ENCODE results near the gene AIFM3.

The AIFM3 gene

DNA sequence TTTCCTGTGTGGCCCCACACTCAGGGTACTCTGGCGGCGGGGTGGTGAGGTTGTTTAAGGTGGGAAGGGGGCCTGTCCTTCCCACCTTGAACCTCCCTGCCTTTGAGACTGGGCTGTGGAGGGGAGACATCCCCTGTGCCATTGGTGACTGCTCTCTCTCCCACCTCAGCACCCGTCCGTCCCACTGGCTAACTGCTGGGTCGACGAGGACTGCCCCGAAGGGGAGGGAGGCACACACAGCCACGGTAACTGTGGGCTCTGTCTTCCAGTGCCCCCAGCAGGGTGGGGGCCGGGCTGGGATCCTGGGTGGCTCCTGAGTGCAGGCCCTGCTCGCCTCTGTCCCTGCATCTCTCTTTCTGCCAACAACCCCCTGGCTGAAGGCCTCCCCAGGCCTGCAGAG lies 55.5 kb downstream of the AIFM3 start:
- no peak for TF ChIP-seq JUND (IDR thresholded peaks at IDR 0.05; ENCODE audit: low read depth)
- in situ Hi-C loops (cut with HindIII; ENCODE audit: low pct_unique_long_range_greater_than_20kb, low sequenced_read_pairs): no loop called here

DNA sequence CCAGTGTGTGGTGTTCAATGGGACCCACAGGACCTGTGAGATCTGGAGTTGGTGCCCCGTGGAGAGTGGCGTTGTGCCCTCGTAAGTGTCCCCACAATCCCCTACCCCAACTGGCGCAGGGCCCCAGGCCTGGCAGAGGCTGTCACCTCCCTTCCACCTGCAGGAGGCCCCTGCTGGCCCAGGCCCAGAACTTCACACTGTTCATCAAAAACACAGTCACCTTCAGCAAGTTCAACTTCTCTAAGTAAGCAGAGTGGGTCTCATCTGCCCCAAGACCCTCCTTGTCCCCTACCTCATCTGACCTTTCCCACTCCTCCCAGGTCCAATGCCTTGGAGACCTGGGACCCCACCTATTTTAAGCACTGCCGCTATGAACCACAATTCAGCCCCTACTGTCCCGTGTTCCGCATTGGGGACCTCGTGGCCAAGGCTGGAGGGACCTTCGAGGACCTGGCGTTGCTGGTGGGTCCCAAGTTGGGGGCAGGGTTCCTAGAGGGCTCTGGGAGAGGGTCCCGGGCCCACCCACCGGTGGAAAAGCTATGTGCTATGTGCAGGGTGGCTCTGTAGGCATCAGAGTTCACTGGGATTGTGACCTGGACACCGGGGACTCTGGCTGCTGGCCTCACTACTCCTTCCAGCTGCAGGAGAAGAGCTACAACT lies 56.0 kb downstream of the AIFM3 start:
- DNase-seq (ENCODE audit: low read depth in 1 of 2, low spot score in 1 of 2): no peak
- in situ Hi-C loops (cut with HindIII; ENCODE audit: low pct_unique_long_range_greater_than_20kb, low sequenced_read_pairs): no loop called here

More for the DNA sequence above, 55.5 kb downstream of the AIFM3 start:
- no peak for DNase-seq (ENCODE audit: low read depth in 1 of 2, low spot score in 1 of 2)

DNA sequence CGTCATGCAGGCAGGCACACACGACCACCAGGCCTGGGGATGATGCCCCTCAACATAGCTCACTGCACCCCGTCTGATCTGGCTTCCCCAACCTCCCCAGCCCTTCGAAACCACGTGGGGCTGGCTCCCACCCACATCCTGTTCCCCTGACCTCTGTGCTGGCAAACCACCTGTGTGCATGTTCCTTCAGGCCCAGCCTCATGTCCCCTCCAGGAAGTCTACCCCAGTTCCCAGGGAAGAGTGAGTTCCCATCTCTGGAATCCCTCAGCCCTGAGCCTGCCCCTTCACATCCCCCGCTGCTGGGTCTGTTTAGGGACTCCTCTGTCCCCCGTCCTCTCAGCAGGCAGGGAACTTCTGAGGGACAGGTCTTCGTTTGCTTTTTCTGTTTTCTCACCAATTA lies 58.2 kb downstream of the AIFM3 start:
- DNase-seq (ENCODE audit: low read depth in 1 of 2, low spot score in 1 of 2): no peak
- TF ChIP-seq JUND (IDR thresholded peaks at IDR 0.05; ENCODE audit: low read depth): no peak
- in situ Hi-C loops (cut with HindIII; ENCODE audit: low pct_unique_long_range_greater_than_20kb, low sequenced_read_pairs): no loop called here

More for the DNA sequence above, 56.0 kb downstream of the AIFM3 start:
- TF ChIP-seq JUND (IDR thresholded peaks at IDR 0.05; ENCODE audit: low read depth): no peak

DNA sequence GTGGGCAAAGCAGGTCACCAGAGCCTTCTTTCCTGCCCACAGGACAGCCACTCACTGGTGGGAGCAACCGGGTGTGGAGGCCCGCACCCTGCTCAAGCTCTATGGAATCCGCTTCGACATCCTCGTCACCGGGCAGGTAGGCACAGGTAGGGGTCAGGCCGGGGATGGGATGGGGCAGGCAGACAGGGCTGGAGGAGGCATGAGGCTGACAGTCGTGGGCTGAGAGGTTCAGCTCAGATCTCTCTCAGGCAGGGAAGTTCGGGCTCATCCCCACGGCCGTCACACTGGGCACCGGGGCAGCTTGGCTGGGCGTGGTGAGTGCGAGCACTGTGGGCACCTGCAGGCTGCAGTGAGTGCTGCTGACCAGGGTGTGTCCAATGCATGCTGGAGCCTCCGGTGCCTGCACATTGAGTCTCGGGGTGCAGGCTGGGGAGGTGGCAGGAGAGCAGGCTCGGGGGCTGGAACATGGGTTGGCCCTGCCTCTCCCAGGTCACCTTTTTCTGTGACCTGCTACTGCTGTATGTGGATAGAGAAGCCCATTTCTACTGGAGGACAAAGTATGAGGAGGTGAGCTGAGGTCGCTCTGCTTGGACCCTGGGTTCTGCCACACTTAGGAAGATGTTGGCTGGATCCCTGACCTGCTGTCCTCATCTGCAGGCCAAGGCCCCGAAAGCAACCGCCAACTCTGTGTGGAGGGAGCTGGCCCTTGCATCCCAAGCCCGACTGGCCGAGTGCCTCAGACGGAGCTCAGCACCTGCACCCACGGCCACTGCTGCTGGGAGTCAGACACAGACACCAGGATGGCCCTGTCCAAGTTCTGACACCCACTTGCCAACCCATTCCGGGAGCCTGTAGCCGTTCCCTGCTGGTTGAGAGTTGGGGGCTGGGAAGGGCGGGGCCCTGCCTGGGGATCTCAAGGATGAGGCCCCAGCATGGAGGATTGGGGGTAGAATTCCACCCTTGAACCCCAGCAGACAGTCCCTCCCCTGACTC lies 59.0 kb downstream of the AIFM3 start:
- in situ Hi-C loops (cut with HindIII; ENCODE audit: low pct_unique_long_range_greater_than_20kb, low sequenced_read_pairs): no loop called here
- TF ChIP-seq JUND (IDR thresholded peaks at IDR 0.05; ENCODE audit: low read depth): no peak
- no peak for DNase-seq (ENCODE audit: low read depth in 1 of 2, low spot score in 1 of 2)

DNA sequence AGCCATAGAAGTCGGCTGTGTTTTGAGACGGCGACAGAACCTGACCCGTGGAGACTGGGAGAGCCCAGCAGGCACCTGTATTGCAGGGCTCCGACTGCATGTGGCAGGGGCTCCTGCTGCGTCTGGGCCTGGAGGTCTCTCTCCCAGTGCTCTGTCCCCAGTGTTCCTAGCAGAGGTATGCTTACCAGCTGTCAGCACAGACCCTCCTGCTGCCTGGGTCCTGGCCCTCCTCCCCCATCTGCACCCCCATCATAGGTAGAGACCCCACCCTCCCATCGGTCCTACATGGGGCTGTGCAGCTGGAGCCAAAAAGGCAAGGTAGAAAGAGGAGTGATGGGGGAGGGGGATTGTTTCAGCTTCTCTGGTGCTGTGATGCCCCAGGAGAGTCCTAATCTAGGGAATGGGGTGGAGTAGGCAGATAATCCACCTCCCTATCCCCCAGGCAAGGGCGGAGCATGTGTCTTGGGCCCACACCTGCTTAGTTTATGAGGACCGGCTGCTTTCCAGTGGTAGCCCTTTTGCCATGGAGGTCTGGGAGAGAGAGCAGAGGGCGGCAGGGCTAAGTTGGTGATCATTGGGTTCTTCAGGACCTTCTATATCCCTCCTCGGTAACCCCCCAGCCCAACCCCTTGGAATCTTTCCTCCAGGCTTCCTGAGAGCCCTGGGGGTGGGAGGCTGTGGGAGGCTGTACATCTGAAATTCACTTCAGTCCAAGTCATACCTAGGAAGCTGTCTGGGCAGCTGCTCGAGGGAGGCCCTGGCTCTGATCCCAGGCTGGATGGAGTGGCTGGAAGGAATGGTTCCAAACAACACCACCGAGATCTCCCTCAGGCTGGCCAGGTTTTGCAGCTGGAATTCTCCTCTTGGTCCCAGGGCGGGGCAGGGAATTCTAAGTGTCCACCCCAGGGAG lies 60.0 kb downstream of the AIFM3 start:
- in situ Hi-C loops (cut with HindIII; ENCODE audit: low pct_unique_long_range_greater_than_20kb, low sequenced_read_pairs): no loop called here
- no peak for TF ChIP-seq JUND (IDR thresholded peaks at IDR 0.05; ENCODE audit: low read depth)
- DNase-seq (ENCODE audit: low read depth in 1 of 2, low spot score in 1 of 2): no peak

DNA sequence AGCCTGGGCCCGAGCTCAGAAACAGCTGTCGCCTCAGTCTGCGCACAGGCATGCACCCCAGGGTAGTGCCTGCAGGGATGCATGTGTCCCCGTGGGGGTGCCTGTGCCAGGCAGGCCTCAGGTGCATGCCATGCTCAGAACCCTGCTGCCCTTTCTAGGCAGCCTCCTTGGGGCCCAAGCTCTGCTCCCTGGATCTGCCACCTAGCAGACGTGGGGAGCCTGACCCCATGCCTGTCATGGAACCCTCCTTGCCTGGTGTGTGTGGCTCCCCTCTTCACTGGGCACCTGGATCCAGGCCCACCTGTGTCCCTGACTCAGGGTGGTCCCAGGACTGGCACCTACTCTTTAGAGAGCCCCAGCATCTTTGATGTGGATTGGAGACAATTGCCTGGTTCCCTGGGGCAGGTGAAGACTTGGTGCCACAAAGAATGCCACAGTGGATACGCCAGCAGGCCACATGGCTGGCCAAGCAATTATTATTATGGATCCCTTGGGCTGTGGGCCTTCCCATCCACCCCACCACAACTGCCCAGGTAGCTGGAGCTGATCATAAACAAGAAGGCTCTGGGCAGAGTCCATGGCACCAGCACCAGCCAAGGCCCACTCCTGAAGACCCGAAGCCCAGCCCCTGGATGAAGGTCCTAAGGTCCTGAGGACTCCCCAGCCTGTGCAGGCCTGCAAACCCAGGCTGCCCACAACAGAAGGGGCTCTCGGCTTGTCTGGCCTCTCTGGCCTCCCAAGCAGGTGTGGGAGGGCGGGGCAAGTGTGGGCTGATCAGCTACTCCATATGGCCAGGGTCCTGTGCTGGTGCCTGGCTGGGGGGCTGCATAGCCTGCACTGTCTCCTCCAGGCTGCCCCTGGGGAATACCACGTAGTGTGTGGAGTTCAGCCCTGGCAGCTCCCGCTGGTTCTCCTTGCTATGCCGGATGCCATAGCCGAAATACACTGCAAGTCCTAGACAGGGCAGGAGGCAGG lies 61.5 kb downstream of the AIFM3 start:
- DNase-seq (ENCODE audit: low read depth in 1 of 2, low spot score in 1 of 2): no peak
- in situ Hi-C loops (cut with HindIII; ENCODE audit: low pct_unique_long_range_greater_than_20kb, low sequenced_read_pairs): no loop called here

DNA sequence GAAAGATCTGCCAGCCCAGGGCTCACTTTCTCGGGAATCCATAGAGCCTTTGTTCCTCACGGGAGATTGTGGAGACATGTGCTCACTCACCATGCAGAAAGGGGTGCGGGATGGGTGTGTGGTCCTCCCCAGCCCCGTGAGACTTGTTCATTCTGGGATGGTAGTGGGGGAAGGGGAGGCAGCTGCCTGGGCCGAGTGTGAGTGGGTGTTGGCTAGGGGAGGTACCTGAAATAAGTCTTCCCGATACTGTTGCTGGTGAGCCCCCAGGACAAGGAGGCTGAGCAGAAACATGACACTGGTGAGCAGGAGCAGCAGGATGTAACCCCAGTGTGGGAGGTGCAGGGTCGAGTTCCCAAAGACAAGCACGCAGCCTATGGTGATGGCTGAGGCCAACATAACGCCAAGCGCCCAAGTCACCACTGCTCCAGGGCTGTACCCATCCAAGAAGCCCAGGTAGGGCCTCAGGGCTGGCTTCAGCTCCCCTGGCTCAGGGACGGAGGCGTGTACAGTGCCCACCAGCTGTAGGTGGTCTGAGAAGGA lies 62.5 kb downstream of the AIFM3 start:
- in situ Hi-C loops (cut with HindIII; ENCODE audit: low pct_unique_long_range_greater_than_20kb, low sequenced_read_pairs): no loop called here
- TF ChIP-seq JUND (IDR thresholded peaks at IDR 0.05; ENCODE audit: low read depth): no peak

More for the DNA sequence above, 61.5 kb downstream of the AIFM3 start:
- TF ChIP-seq JUND (IDR thresholded peaks at IDR 0.05; ENCODE audit: low read depth): no peak

DNA sequence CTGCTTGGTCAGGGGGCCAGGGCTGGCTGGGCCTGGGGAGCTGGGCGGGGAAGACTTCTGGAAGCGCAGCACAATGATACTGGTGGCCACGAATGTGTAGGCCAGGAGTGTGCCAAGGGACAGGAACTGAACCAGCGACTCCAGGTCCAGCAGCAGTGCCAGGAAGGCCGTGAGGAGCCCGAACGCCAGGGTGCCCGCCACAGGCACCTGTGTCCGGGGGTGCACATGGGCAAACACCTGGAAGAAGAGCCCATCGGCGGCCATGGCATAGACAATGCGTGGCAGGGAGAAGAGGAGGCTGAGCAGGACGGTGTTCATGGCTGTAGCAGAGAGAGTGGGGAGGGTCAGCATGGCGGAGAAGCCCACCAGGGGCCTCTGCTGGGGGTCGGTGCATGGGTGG lies 63.0 kb downstream of the AIFM3 start:
- no peak for DNase-seq (ENCODE audit: low read depth in 1 of 2, low spot score in 1 of 2)
- in situ Hi-C loops (cut with HindIII; ENCODE audit: low pct_unique_long_range_greater_than_20kb, low sequenced_read_pairs): no loop called here
- no peak for TF ChIP-seq JUND (IDR thresholded peaks at IDR 0.05; ENCODE audit: low read depth)

More for the DNA sequence above, 62.5 kb downstream of the AIFM3 start:
- no peak for DNase-seq (ENCODE audit: low read depth in 1 of 2, low spot score in 1 of 2)

All from T47D (cell line).